Nephron progenitor cell (in vitro differentiated cells): ENCODE measurements around the gene WDPCP.
A peak's percentile ranks its signal among the peaks of the same experiment; 100 is the strongest.
"Not testable (repeated sequence)": the region's sequence is repeated elsewhere in the genome, so short reads cannot be mapped to it uniquely, and the experiment has no call there.

Experiments used
- DNase-seq: peaks from one replicate; pipeline ENCODE4 v3.0.0; 2021
- H3K27ac Mint-ChIP-seq: 2 replicates; pipeline ENCODE4 v1.8.0; 2021; ENCODE audit warnings: mild to moderate bottlenecking, moderate library complexity, mixed read lengths
- H3K27me3 Mint-ChIP-seq: 2 replicates; pipeline ENCODE4 v1.8.0; 2021; ENCODE audit warnings: mild to moderate bottlenecking, low read depth, mixed read lengths; ENCODE audit not compliant: poor library complexity
- H3K36me3 Mint-ChIP-seq: 2 replicates; pipeline ENCODE4 v1.8.0; 2021; ENCODE audit warnings: low read depth, mixed read lengths
- H3K4me1 Mint-ChIP-seq: 2 replicates; pipeline ENCODE4 v1.8.0; 2021; ENCODE audit warnings: mixed read lengths
- H3K4me3 Mint-ChIP-seq: 2 replicates; pipeline ENCODE4 v1.8.0; 2021; ENCODE audit warnings: mild to moderate bottlenecking, moderate library complexity, mixed read lengths
- H3K9me3 Mint-ChIP-seq: 2 replicates; pipeline ENCODE4 v1.8.0; 2021; ENCODE audit warnings: mild to moderate bottlenecking, moderate library complexity, mixed read lengths
- TF ChIP-seq, protein P1 (sequence below): fragments of 200-600 bp; sonication (generic); IDR thresholded peaks from 2 replicates; pipeline ENCODE4 v1.5.0; 2021; ENCODE audit warnings: antibody characterized with exemption

The WDPCP gene

DNA sequence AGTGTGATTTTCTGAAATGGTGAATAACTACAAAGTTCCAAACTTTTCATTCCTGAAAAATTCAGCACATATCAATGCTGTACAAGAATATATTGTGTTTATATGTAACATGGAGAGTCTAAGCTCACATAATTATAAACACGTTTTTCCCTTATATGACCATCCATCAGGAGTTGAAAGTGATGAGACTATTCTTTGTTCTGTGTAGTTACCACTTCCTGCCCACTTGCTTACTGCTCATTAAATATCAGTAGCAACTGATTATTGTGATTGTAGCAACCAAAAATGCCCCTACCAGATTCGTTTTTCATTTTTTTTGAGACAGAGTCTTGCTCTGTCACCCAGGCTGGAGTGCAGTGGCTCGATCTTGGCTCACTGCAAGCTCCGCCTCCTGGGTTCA lies 506.9 kb downstream of the WDPCP start:
- no peak overlapping the region for H3K27ac Mint-ChIP-seq
- TF ChIP-seq, protein P1, sequence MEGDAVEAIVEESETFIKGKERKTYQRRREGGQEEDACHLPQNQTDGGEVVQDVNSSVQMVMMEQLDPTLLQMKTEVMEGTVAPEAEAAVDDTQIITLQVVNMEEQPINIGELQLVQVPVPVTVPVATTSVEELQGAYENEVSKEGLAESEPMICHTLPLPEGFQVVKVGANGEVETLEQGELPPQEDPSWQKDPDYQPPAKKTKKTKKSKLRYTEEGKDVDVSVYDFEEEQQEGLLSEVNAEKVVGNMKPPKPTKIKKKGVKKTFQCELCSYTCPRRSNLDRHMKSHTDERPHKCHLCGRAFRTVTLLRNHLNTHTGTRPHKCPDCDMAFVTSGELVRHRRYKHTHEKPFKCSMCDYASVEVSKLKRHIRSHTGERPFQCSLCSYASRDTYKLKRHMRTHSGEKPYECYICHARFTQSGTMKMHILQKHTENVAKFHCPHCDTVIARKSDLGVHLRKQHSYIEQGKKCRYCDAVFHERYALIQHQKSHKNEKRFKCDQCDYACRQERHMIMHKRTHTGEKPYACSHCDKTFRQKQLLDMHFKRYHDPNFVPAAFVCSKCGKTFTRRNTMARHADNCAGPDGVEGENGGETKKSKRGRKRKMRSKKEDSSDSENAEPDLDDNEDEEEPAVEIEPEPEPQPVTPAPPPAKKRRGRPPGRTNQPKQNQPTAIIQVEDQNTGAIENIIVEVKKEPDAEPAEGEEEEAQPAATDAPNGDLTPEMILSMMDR, result no peak
- no peak for DNase-seq
- no peaks in the 10 kb centered on the region for H3K9me3 Mint-ChIP-seq
- no peak overlapping the region for H3K4me3 Mint-ChIP-seq
- H3K27me3 Mint-ChIP-seq, result peaks cover 12% of the 10 kb centered on the region
- H3K4me1 Mint-ChIP-seq, result no peaks in the 10 kb centered on the region
- H3K36me3 Mint-ChIP-seq, result no peaks in the 10 kb centered on the region

DNA sequence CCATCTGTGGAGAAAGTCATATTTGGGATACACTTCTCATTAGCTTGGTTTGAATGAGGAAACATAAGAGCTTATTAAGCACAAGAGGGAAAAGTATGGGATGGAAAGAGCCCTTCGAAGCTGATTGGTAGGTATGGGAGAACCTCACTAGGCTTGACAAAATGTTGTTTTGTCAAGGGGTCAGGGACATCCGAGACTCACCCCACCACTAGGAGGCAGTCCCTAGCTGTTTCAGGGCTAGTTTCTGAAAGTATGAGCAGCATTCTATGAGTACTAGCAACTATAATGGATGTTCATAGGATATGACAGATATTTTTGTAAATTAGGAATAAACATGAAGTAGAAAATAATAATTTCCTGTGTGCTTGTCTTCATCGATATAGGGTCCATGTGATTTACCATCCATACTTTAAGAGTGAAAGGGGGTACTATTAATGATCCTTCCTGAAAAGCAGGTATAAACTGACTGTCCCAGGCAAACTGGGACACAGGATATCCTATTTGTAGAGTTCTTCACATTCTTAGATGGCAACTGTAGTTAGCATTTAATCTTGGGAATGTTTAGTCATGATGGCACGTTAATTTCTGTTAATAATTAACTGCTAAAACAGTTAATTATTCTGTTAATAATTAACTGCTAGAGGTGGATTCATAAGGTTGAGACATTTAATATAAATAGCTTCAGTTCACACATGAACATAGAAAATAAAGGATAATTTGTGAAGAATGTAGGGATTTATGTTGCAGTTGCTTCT lies 509.2 kb downstream of the WDPCP start:
- Mint-ChIP-seq H3K27me3 (peaks cover 6% of the 10 kb centered on the region), H3K27ac (no peak overlapping the region), H3K4me3 (no peak overlapping the region), H3K4me1 (no peaks in the 10 kb centered on the region), H3K9me3 (no peaks in the 10 kb centered on the region), H3K36me3 (no peaks in the 10 kb centered on the region)
- DNase-seq, result no peak
- TF ChIP-seq, protein P1, result peak; percentile 11

DNA sequence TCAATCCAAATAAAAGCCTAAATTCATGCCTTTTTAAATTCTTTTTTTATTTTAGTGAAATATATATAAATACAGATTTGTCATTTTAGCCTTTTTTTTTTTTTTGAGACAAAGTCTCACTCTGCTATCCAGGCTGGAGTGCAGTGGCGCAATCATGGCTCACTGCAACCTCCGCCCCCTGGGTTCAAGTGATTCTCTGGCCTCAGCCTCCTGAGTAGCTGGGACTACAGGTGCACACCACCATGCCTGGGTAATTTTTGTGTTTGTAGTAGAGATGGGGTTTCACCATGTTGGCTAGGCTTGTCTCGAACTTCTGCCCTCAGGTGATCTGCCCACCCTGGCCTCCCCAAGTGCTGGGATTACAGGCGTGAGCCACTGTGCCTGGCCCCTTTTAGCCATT lies 513.9 kb downstream of the WDPCP start:
- H3K4me1 Mint-ChIP-seq, H3K27ac Mint-ChIP-seq, H3K36me3 Mint-ChIP-seq, H3K9me3 Mint-ChIP-seq, DNase-seq, H3K27me3 Mint-ChIP-seq, H3K4me3 Mint-ChIP-seq: not testable (repeated sequence)

DNA sequence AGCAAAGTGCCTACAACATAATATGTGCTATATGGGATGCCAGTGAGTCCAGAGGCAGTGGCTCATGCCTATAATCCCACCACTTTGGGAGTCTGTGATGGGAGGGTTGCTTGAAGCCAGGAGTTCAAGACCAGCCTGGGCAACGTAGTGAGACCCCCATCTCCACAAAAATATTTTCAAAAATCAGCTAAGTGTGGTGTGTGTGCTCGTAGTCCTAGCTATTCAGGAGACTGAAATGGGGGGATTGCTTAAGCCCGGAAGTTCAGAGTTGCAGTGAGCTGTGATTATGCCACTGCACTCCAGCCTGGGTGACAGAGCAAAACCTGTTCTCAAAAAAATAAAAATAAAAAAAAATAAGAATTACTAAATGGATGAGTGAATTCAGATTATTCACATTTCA lies 514.3 kb downstream of the WDPCP start:
- H3K36me3 Mint-ChIP-seq, result no peaks in the 10 kb centered on the region
- no peak for DNase-seq
- peaks cover 7% of the 10 kb centered on the region for H3K27me3 Mint-ChIP-seq
- H3K27ac Mint-ChIP-seq, result no peak overlapping the region
- no peaks in the 10 kb centered on the region for H3K4me1 Mint-ChIP-seq
- TF ChIP-seq, protein P1, result no peak
- no peaks in the 10 kb centered on the region for H3K9me3 Mint-ChIP-seq
- H3K4me3 Mint-ChIP-seq, result no peak overlapping the region

DNA sequence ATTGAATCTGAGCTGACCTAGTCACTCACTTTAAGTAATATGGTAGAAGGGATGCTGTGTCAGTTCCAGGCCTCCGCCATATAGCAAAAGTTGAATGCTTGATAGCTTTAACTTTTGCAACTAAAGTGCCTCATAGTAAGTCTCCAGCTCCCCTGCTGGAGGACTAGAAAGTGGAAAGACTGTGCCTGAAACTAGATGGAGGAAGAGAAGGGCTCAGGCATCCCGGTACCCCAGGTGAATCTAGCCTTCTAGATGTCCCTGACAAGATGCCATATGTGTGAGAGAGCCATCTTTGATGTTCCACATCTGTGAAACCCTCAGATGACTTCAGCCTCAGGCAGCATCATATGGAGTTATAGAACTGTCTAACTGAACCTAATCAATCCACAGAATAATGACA lies 516.6 kb downstream of the WDPCP start:
- no peak for DNase-seq
- Mint-ChIP-seq H3K27ac (no peak overlapping the region), H3K27me3 (peaks cover 24% of the 10 kb centered on the region), H3K36me3 (no peaks in the 10 kb centered on the region), H3K4me3 (no peak overlapping the region), H3K9me3 (no peaks in the 10 kb centered on the region), H3K4me1 (no peaks in the 10 kb centered on the region)
- TF ChIP-seq, protein P1, result no peak
